HEK293 (cell line): ENCODE results near the gene ABCA1.
"Not testable (repeated sequence)": the region's sequence is repeated elsewhere in the genome, so short reads cannot be mapped to it uniquely, and the experiment has no call there.

ENCODE experiments used
- CTCF ChIA-PET: fragments of 350-600 bp; formaldehyde crosslinking; extraction: SDS; loops from one replicate; lab custom pipeline; 2021; ENCODE audit warnings: antibody characterized with exemption; lab: Yijun Ruan, JAX
- POLR2A ChIA-PET: fragments of 300-600 bp; formaldehyde crosslinking; extraction: SDS; loops from one replicate; lab custom pipeline; 2020; ENCODE audit warnings: antibody characterized with exemption, inconsistent platforms; lab: Yijun Ruan, JAX
- H3K27ac ChIP-seq: fragments of 200-500 bp; sonication (Bioruptor generic); 2 replicates; pipeline ENCODE4 v1.5.1; 2014; ENCODE audit warnings: low read depth, low read length, control low read depth, inconsistent platforms; ENCODE audit errors: extremely low read depth
- H3K36me3 ChIP-seq, 2 experiments: fragments of 200-500 bp in 1 of 2; sonication (Bioruptor generic) in 1 of 2; 1 replicate in 1 of 2; 2 replicates in 1 of 2; pipeline ENCODE4 v1.5.1; 2014 to 2017; ENCODE audit warnings: inconsistent platforms in 2 of 2, low read length in 2 of 2; ENCODE audit not compliant: control insufficient read depth in 2 of 2, insufficient read depth in 1 of 2
- H3K4me1 ChIP-seq: fragments of 200-500 bp; sonication (Bioruptor generic); 2 replicates; pipeline ENCODE4 v1.5.1; 2014; ENCODE audit warnings: mild to moderate bottlenecking, low read length, inconsistent platforms; ENCODE audit not compliant: control insufficient read depth, insufficient read depth
- H3K4me3 ChIP-seq: 2 replicates; pipeline ENCODE4 v1.5.1; 2011; ENCODE audit warnings: low read depth, mild to moderate bottlenecking, control low read depth, low read length, moderate library complexity
- H3K9me3 ChIP-seq: fragments of 200-500 bp; sonication (Bioruptor generic); 2 replicates; pipeline ENCODE4 v1.5.1; 2014; ENCODE audit warnings: low read depth, low read length, inconsistent platforms; ENCODE audit not compliant: control insufficient read depth, insufficient read depth
- BCL11B ChIP-seq: fragments of 450-650 bp; formaldehyde crosslinking; IDR thresholded peaks from 2 replicates; pipeline ENCODE4 v1.5.1; 2016; ENCODE audit warnings: low read depth, missing biosample characterization, missing genetic modification characterization
- FEZF1 ChIP-seq: fragments of 450-650 bp; formaldehyde crosslinking; IDR thresholded peaks from 2 replicates; pipeline ENCODE4 v1.5.1; 2016; ENCODE audit warnings: missing biosample characterization, missing genetic modification characterization
- KLF1 ChIP-seq: fragments of 450-650 bp; formaldehyde crosslinking; IDR thresholded peaks from 2 replicates; pipeline ENCODE4 v1.5.1; 2016; ENCODE audit warnings: missing biosample characterization, missing genetic modification characterization
- PRDM6 ChIP-seq: fragments of 450-650 bp; formaldehyde crosslinking; IDR thresholded peaks from 2 replicates; pipeline ENCODE4 v1.5.1; 2017; ENCODE audit warnings: missing biosample characterization, missing genetic modification characterization
- REST ChIP-seq: fragments of 450-650 bp; formaldehyde crosslinking; IDR thresholded peaks from 2 replicates; pipeline ENCODE4 v1.5.1; 2016; ENCODE audit warnings: missing biosample characterization, missing genetic modification characterization
- TCF7L2 ChIP-seq: IDR thresholded peaks from 2 replicates; pipeline ENCODE4 v1.6.1; 2011; ENCODE audit warnings: low read depth, mild to moderate bottlenecking, inconsistent platforms, low read length, moderate library complexity, borderline replicate concordance
- ZBTB7A ChIP-seq: fragments of 450-650 bp; formaldehyde crosslinking; IDR thresholded peaks from 2 replicates; pipeline ENCODE4 v1.5.1; 2016; ENCODE audit warnings: low read depth, missing biosample characterization, missing genetic modification characterization
- ZNF140 ChIP-seq: fragments of 450-650 bp; formaldehyde crosslinking; IDR thresholded peaks from 2 replicates; pipeline ENCODE4 v1.5.1; 2016; ENCODE audit warnings: missing biosample characterization, missing genetic modification characterization
- ZNF175 ChIP-seq: fragments of 450-650 bp; formaldehyde crosslinking; IDR thresholded peaks from 2 replicates; pipeline ENCODE4 v1.5.1; 2016; ENCODE audit warnings: missing biosample characterization, missing genetic modification characterization
- ZNF239 ChIP-seq: fragments of 450-650 bp; formaldehyde crosslinking; IDR thresholded peaks from 2 replicates; pipeline ENCODE4 v1.5.1; 2016; ENCODE audit warnings: missing biosample characterization, missing genetic modification characterization
- ZNF335 ChIP-seq: fragments of 450-650 bp; formaldehyde crosslinking; conservative IDR thresholded peaks from 2 replicates; pipeline ENCODE4 v1.5.1; 2016; ENCODE audit warnings: missing biosample characterization, missing genetic modification characterization
- ZNF366 ChIP-seq: fragments of 450-650 bp; formaldehyde crosslinking; conservative IDR thresholded peaks from 2 replicates; pipeline ENCODE4 v1.5.1; 2016; ENCODE audit warnings: missing biosample characterization, missing genetic modification characterization
- ZNF473 ChIP-seq: fragments of 450-650 bp; formaldehyde crosslinking; IDR thresholded peaks from 2 replicates; pipeline ENCODE4 v1.5.1; 2017; ENCODE audit warnings: missing biosample characterization, missing genetic modification characterization
- ZNF510 ChIP-seq: fragments of 450-650 bp; formaldehyde crosslinking; IDR thresholded peaks from 2 replicates; pipeline ENCODE4 v1.5.1; 2018; ENCODE audit warnings: mild to moderate bottlenecking, missing genetic modification characterization, missing biosample characterization; ENCODE audit not compliant: insufficient replicate concordance
- ZNF768 ChIP-seq: fragments of 450-650 bp; formaldehyde crosslinking; IDR thresholded peaks from 2 replicates; pipeline ENCODE4 v1.5.1; 2018; ENCODE audit warnings: missing biosample characterization, mild to moderate bottlenecking, missing genetic modification characterization
- ZNF776 ChIP-seq: fragments of 450-650 bp; formaldehyde crosslinking; IDR thresholded peaks from 2 replicates; pipeline ENCODE4 v1.5.0; 2017; ENCODE audit warnings: missing biosample characterization, missing genetic modification characterization, borderline replicate concordance
- ZXDB ChIP-seq: fragments of 450-650 bp; formaldehyde crosslinking; IDR thresholded peaks from 2 replicates; pipeline ENCODE4 v1.5.1; 2016; ENCODE audit warnings: missing biosample characterization, missing genetic modification characterization

ABCA1 gene

GRCh38 chr9:104960662-104961061, 32.7 kb upstream of the ABCA1 start:
- CTCF ChIA-PET = interaction anchor here (0.7 kb wide), 1 partner anchor 8 kb away, joined by 3 read pairs; no protein-coding TSS in a partner anchor
- no peak overlapping the region for H3K27ac ChIP-seq

GRCh38 chr9:104958751-104959150, 30.8 kb upstream of the ABCA1 start:
- CTCF ChIA-PET = interaction anchor here (1.3 kb wide), 1 partner anchor 32 kb away, joined by 3 read pairs; no protein-coding TSS in a partner anchor

More at GRCh38 chr9:104960662-104961061, 32.7 kb upstream of the ABCA1 start:
- H3K36me3 ChIP-seq = no peaks in the 10 kb centered on the region
- H3K9me3 ChIP-seq = no peaks in the 10 kb centered on the region
- no peak for TF ChIP-seq ZNF175 (tag by site-specific recombination)
- no peak for TF ChIP-seq ZNF510 (tag by site-specific recombination)
- no peak for TF ChIP-seq ZNF140 (tag by site-specific recombination)
- no peak for TF ChIP-seq ZNF335 (tag by site-specific recombination)
- TF ChIP-seq FEZF1 (tag by site-specific recombination) = no peak
- TF ChIP-seq ZNF768 (tag by site-specific recombination) = no peak
- peak; percentile 67 for TF ChIP-seq ZNF366 (tag by site-specific recombination)
- POLR2A ChIA-PET = interaction anchor here (0.6 to 0.7 kb wide), 2 partner anchors 14 to 29 kb away, joined by 3 read pairs; no protein-coding TSS in a partner anchor
- peaks cover 8% of the 10 kb centered on the region; the same call in 1 of the 2 replicates for H3K4me1 ChIP-seq
- no peak overlapping the region for H3K4me3 ChIP-seq

GRCh38 chr9:104958006-104958405, 30.1 kb upstream of the ABCA1 start:
- POLR2A ChIA-PET, CTCF ChIA-PET: not testable (repeated sequence)

More at GRCh38 chr9:104958751-104959150, 30.8 kb upstream of the ABCA1 start:
- H3K4me3 ChIP-seq = no peak overlapping the region
- H3K27ac ChIP-seq = no peak overlapping the region
- POLR2A ChIA-PET = no interaction called here
- H3K36me3 ChIP-seq = no peaks in the 10 kb centered on the region
- no peaks in the 10 kb centered on the region for H3K9me3 ChIP-seq
- TF ChIP-seq REST (tag by site-specific recombination) (no peak), TCF7L2 (no peak), PRDM6 (no peak), ZNF473 (no peak), ZXDB (tag by site-specific recombination) (no peak), ZNF776 (tag by site-specific recombination) (no peak)
- peaks cover 8% of the 10 kb centered on the region; the same call in 1 of the 2 replicates for H3K4me1 ChIP-seq

GRCh38 chr9:104951487-104951886, 23.5 kb upstream of the ABCA1 start:
- H3K36me3 ChIP-seq = no peaks in the 10 kb centered on the region
- no peaks in the 10 kb centered on the region for H3K4me1 ChIP-seq
- no peak overlapping the region for H3K27ac ChIP-seq
- CTCF ChIA-PET = no interaction called here
- POLR2A ChIA-PET = no interaction called here
- no peaks in the 10 kb centered on the region for H3K9me3 ChIP-seq
- no peak overlapping the region for H3K4me3 ChIP-seq
- no peak for TF ChIP-seq PRDM6
- no peak for TF ChIP-seq KLF1 (tag by site-specific recombination)
- TF ChIP-seq ZNF239 (tag by site-specific recombination) = no peak
- no peak for TF ChIP-seq BCL11B (tag by site-specific recombination)
- no peak for TF ChIP-seq ZBTB7A (tag by site-specific recombination)

More at GRCh38 chr9:104958006-104958405, 30.1 kb upstream of the ABCA1 start:
- not testable (repeated sequence) for H3K36me3 ChIP-seq, H3K9me3 ChIP-seq, H3K4me3 ChIP-seq, H3K27ac ChIP-seq, H3K4me1 ChIP-seq
